ENCODE results near the gene CAMTA1. TPM values are rescaled to one million over a fixed set of nuclear protein-coding genes. Genes with fewer than 3 reads are reported as not detected.

CAMTA1 gene
- total RNA-seq, 1 experiment from 2014 or later = 69.5 TPM

DNA sequence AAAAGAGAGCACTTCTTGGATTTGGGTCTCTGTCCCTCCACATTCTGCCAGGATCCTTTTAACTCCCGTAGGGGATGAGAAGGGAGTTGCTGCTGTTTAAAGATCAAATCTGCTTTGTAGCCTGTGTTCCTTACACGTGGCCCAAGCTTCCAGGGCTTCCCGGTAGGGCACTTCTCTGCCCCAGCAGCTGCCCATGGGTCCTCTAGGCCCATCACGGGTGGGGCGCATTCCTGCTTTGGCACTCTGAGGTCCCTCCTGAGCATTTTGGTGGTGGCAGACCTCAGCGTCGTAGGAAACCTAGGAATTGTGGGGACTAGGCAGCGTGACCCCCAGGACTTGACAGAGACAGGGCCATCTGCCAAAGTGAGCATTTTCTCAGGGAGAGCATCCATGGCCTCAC, 565.5 kb downstream of the CAMTA1 start:
- H4K20me1 ChIP-seq (ENCODE audit: insufficient read depth) = no peaks in the 10 kb centered on the region
- H3K4me2 ChIP-seq (ENCODE audit: low read length) = no peak overlapping the region
- intact Hi-C loops (cut with micrococcal nuclease) = no loop called here
- no peaks in the 10 kb centered on the region for H3K27me3 ChIP-seq (ENCODE audit: insufficient read depth, low read length)
- ChIA-PET RAD21 (ENCODE audit: low non-redundant PET in 1 of 2, low total read pairs in 2 of 2, uncharacterized antibody in 2 of 2, unreplicated experiment in 2 of 2) (no interaction called here), CTCF (no interaction called here), POLR2A (no interaction called here)
- ATAC-seq (no peak), DNase-seq (ENCODE audit: low read depth, low spot score) (no peak)
- no peak overlapping the region for H3K27ac ChIP-seq (ENCODE audit: low read depth, low read length)
- TF ChIP-seq POLR2AphosphoS5 (IDR thresholded peaks at IDR 0.05; ENCODE audit: low read depth, low read length) (no peak), YY1 (IDR thresholded peaks at IDR 0.05; ENCODE audit: extremely low read depth, insufficient replicate concordance, low read depth, low read length) (no peak), TCF7L2 (IDR thresholded peaks at IDR 0.05; ENCODE audit: borderline replicate concordance, extremely low read depth, insufficient read depth, insufficient read length) (no peak), EZH2phosphoT487 (IDR thresholded peaks at IDR 0.05; ENCODE audit: borderline replicate concordance) (no peak), JUND (IDR thresholded peaks at IDR 0.05) (no peak), SRF (IDR thresholded peaks at IDR 0.05; ENCODE audit: low read depth) (no peak), CEBPB (IDR thresholded peaks at IDR 0.05; ENCODE audit: low read depth) (no peak), SIN3A (IDR thresholded peaks at IDR 0.05; ENCODE audit: low read depth) (no peak), ZBTB33 (IDR thresholded peaks at IDR 0.05; ENCODE audit: extremely low read depth, insufficient replicate concordance, low read length) (no peak), ZNF274 (IDR thresholded peaks at IDR 0.05; ENCODE audit: low read depth, low read length) (no peak), RAD21 (IDR thresholded peaks at IDR 0.05; ENCODE audit: low read depth) (no peak), CTCF (IDR thresholded peaks at IDR 0.05 in 2 of 3, conservative IDR thresholded peaks at IDR 0.05 in 1 of 3; ENCODE audit: borderline replicate concordance in 1 of 3, insufficient read depth in 1 of 3, low read depth in 2 of 3, low read length in 2 of 3) (no peak), EZH2 (IDR thresholded peaks at IDR 0.05) (no peak), FOSL1 (IDR thresholded peaks at IDR 0.05; ENCODE audit: low read depth) (no peak), EGR1 (IDR thresholded peaks at IDR 0.05; ENCODE audit: low read depth) (no peak), ELF1 (IDR thresholded peaks at IDR 0.05; ENCODE audit: borderline replicate concordance, low read depth) (no peak), POLR2A (IDR thresholded peaks at IDR 0.05; ENCODE audit: borderline replicate concordance, extremely low read depth, insufficient read depth, insufficient read length) (no peak)
- TF ChIP-seq, protein P1, sequence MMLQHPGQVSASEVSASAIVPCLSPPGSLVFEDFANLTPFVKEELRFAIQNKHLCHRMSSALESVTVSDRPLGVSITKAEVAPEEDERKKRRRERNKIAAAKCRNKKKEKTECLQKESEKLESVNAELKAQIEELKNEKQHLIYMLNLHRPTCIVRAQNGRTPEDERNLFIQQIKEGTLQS (IDR thresholded peaks at IDR 0.05) = no peak
- TF ChIP-seq, protein P2, sequence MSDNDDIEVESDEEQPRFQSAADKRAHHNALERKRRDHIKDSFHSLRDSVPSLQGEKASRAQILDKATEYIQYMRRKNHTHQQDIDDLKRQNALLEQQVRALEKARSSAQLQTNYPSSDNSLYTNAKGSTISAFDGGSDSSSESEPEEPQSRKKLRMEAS (IDR thresholded peaks at IDR 0.05) = no peak
- no peaks in the 10 kb centered on the region for H3K9me2 ChIP-seq (ENCODE audit: insufficient read depth)
- H3K36me3 ChIP-seq (ENCODE audit: control insufficient read depth in 1 of 2, insufficient read depth in 2 of 2, low read length in 2 of 2) = no peaks in the 10 kb centered on the region
- no peaks in the 10 kb centered on the region for H3K9me3 ChIP-seq (ENCODE audit: control insufficient read depth in 1 of 2, insufficient read depth in 1 of 2, low read depth in 1 of 2, low read length in 2 of 2)
- H3K4me3 ChIP-seq (replicated peaks in 1 of 2; ENCODE audit: low read depth in 1 of 2, low read length in 2 of 2) = no peak overlapping the region
- H3K9ac ChIP-seq (ENCODE audit: low read length) = no peak overlapping the region
- BruUV-seq (replicated peaks) = no TSS peak
- no peaks in the 10 kb centered on the region for H3K4me1 ChIP-seq (ENCODE audit: control insufficient read depth in 1 of 2, insufficient read depth in 2 of 2, low read length in 2 of 2)
- H3K79me2 ChIP-seq (ENCODE audit: insufficient read depth, low read length) = no peaks in the 10 kb centered on the region
- H2AFZ ChIP-seq (ENCODE audit: low read depth, low read length, poor library complexity, severe bottlenecking) = no peak overlapping the region

All from HCT116 (cell line).